Loucy (cell line): ENCODE results near the gene SLC25A30.

Experiments
- CTCF ChIP-seq: fragments of 200-600 bp; sonication (generic); conservative IDR thresholded peaks from 2 replicates; pipeline ENCODE4 v1.5.1; 2014; ENCODE audit warnings: mild to moderate bottlenecking, antibody characterized with exemption, low read length
- EZH2phosphoT487 ChIP-seq: fragments of 200-600 bp; IDR thresholded peaks from 2 replicates; pipeline ENCODE4 v1.6.1; 2018; ENCODE audit warnings: antibody characterized with exemption, mild to moderate bottlenecking, moderate library complexity, borderline replicate concordance

GRCh38 chr13:45372189-45373161, 45.7 kb downstream of the SLC25A30 start:
- TF ChIP-seq CTCF (no peak), EZH2phosphoT487 (no peak)
